Glomerular endothelial cell (primary cell): ENCODE data around the gene ADCY2. TPM values are rescaled to one million over a fixed set of nuclear protein-coding genes. Genes with fewer than 3 reads are reported as not detected.
"Not testable (repeated sequence)": the region's sequence is repeated elsewhere in the genome, so short reads cannot be mapped to it uniquely, and the experiment has no call there.

Experiments
- DNase-seq: peaks from one replicate; pipeline ENCODE4 v3.0.0-alpha.2; 2011; ENCODE audit warnings: low read depth, low spot score; ENCODE audit errors: extremely low read depth
- total RNA-seq: library from RNA; depleted of rRNA; stranded (reverse); fragments of >200 nt; gene quantifications from 2 replicates; pipeline ENCODE4 v1.2.3, GENCODE V29; 2015

Gene ADCY2
- total RNA-seq, 1 donor from 2014 or later: not detected

DNA sequence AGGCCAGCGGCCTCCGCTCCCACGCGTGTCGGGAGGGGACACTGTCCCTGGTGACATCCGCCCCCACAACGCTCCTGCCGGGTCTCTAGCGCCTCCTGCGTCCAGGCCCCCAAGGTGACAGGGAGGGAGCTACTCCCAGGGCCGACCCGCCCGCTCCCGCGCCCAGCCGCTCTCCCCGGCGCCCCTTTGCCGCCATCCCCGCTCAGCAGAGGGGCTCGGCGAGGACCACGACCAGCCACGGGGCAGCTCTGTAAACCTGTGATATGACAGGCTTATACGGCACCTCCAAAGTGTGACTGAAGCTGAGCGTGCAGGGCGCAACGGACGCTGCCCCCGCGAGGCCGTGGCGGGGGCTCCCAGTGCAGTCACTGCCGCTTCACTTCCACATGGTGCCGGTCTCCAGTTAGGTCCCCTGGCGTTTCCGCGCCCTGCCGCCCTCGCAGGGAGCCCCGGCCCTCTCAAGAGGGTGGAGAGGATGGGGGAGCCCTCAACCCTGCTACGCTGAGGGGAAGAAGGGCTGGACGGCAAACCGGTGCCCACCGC is 978 bp upstream of the ADCY2 start:
- no peak for DNase-seq

GRCh38 chr5:7395432-7395946 is 449 bp upstream of the ADCY2 start:
- DNase-seq: no peak

- DNase-seq: no peak
These were observed 946 bp downstream of the ADCY2 start for GRCh38 chr5:7396713-7397454.

DNA sequence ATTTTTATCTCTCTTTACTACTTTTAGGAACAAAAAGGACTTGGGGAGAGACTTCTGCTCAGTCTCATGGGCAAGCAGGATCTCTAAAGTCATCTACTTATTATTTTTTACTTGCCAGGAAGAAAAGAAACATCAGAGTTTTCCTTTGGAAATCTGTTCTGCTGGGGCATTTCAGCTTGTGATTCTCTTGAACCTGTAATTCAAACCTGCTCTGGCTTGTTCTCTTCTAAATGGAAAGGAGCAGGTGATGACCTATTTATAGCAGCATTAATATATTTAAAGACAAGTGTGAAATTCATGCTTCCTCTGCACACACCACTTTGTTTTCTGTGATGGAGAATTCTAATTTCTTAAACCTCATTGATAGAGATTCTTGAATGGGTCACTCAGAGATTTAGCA is 2.0 kb downstream of the ADCY2 start:
- no peak for DNase-seq

GRCh38 chr5:7398596-7399280 is 2.8 kb downstream of the ADCY2 start:
- no peak for DNase-seq

- DNase-seq: no peak
These were observed 9.3 kb downstream of the ADCY2 start for GRCh38 chr5:7405277-7405676.

GRCh38 chr5:7410936-7411511 is 15.1 kb downstream of the ADCY2 start:
- no peak for DNase-seq

GRCh38 chr5:7412409-7412808 is 16.5 kb downstream of the ADCY2 start:
- DNase-seq: no peak

DNA sequence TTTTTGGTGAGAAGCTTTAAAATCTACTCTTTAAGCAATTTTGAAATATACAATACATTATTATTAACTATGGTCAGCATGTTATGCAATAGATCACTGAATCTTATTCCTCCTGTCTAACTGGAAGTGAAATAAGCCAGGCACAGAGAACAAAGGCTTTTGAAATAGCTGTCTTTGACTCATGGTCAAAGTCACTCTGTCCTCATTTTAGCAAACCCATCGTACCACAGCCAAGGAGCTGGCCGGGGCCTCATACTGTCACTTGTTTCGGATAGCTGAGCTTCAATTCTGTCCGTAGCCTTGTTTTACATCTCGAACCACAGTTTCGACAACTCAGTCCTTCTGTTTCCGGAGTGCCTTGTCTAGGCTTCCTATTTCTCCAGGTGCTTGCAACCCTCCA is 19.2 kb downstream of the ADCY2 start:
- no peak for DNase-seq

DNA sequence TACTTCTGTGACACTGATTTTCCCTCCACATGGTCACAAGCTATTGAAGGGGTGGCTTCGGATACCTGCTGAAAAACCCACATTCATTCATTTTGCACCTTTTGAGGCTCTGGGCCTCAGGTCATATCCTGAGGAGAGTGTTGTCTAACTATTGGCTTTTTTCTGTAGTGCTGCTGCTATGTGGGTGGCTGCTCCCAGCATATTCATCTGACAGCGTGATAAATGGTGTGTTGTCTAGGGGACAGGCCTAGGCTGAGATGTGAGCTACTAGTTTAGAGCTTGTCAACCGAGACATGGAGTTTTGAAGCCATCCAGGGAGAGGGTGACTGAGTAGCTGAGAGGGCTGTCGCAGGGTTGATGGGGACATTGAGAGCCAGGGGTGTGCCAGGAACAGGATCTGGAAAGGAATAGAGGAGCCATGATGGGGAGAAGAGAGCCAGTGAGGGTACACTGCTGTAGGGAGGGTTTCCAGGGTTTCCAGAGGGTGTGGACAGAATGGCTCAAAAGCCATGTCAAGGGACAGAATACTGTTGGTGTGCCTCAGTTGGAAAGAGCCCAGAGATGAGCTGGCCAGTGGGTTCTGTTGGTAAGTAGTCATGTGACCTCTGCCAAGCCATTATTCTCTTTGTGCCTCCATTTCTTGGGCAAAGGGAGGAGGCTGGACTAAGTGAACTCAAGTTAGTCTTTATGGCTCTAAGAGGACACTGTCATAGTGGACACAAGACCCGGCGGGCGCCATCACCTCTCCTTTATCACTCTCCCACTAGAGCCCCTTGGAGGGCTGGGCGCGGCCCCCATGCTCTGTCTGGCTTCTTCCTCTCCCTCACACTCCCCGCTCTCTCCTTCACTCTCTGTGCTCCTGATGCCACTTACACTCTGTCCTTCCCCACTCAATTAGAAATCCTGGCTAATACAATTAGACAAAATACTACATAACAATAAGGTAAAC is 19.9 kb downstream of the ADCY2 start:
- no peak for DNase-seq

DNA sequence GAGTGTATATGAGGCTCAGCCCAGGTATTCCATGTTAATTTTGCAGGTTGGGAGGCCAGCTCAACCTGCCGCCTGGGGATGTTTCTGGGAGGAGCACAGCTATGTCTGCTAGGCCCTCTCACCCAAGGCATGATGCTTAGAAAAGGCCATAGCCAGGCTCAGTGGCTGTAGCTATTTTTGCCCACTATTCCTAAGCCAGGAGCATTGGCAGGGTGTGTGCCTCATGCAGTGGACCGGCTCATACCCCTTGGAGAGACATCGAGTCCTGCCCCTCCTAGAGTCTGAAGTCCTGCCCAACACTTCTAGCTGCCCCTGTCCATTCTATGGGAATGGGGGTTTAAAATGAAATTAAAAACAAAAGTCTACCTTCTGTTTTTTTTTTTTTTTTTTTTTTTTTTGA is 22.3 kb downstream of the ADCY2 start:
- no peak for DNase-seq

- no peak for DNase-seq
These were observed 23.4 kb downstream of the ADCY2 start for GRCh38 chr5:7419367-7419766.

GRCh38 chr5:7419846-7420245 is 23.9 kb downstream of the ADCY2 start:
- no peak for DNase-seq

DNA sequence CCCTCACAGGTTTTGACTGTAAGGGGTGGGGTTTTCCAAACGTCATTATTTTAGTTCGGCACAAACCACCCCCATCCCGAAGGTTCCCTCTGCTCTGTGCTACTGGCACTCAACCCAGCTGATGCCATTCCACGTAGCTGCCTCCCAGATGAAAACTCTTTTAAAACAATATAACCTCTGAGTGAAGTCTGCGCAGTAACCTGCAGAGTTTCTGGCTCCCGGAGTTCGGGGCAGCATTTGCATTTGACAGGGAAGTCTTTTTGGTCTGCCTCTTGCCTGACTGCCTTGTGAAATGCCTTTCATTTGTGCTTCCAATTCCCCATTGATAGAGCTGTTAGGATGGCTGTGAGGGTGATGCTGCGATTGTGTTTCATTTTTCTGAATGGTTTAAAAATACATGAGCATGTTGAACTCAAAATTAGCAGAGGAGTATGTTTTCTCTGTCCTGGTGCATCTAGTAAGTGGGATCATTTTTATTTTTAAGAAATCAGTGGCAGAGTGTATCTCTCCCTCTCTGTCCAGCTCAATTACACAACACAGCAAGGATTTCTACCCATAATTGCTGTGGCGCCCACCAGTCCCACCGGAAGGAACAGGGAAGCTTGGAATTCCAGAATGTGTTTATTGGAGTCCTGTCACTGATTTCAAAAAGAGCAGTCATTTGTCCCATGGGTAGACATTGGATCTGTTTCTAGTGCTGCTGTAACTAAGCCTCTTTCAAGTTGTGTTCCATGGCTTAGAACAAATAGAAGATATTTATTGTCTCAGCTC is 24.8 kb downstream of the ADCY2 start:
- DNase-seq: no peak

- no peak for DNase-seq
These were observed 26.6 kb downstream of the ADCY2 start for GRCh38 chr5:7422316-7423106.

- not testable (repeated sequence) for DNase-seq
These were observed 27.3 kb downstream of the ADCY2 start for GRCh38 chr5:7423231-7423630.

DNA sequence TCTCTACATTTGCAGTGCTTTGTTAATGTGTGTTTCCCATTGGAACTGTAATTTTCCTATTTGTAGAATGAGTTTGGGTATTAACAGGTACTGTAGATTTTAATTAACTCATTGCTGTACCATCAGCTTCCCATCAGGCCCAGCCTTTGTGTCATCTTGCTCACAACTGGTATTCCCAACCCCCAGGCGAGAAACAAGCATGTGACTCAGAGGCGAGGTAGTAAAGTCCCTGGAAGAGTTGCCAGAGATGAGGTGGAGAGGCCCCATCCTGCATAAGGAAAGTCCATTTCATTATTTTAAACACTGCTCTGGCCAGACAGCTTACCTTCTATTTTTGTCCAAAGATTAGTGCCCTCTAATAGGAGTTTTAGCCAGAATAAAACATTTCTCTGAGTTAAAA is 29.9 kb downstream of the ADCY2 start:
- no peak for DNase-seq

- DNase-seq: no peak
These were observed 30.3 kb downstream of the ADCY2 start for GRCh38 chr5:7426284-7426683.

- no peak for DNase-seq
These were observed 39.0 kb downstream of the ADCY2 start for GRCh38 chr5:7434914-7435313.
